ENCODE measurements around the gene HEG1.
A peak's percentile ranks its signal among the peaks of the same experiment; 100 is the strongest.

The HEG1 gene

DNA sequence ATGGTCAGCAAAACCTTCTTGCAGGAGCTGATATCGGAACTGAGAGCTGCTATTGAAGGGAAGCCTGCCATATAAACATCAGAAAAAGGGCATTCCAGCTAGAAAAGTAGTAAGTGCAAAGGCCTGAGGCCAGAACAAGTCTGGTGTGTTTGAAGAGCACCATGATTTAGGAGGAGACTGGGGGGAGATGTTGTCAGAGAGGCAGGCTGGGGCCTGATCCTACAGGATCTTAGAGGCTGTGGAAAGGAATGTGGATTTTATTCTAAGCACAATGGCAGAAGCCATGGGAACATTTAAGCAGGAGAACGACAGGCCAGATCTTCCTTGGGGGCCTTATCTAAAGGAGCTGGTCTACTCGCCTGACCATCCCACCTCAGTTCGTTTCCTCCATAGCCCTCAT is 116.1 kb downstream of the HEG1 start:
- DNase-seq: no peak

GRCh38 chr3:124938896-124939295 is 116.9 kb downstream of the HEG1 start:
- DNase-seq: no peak

DNA sequence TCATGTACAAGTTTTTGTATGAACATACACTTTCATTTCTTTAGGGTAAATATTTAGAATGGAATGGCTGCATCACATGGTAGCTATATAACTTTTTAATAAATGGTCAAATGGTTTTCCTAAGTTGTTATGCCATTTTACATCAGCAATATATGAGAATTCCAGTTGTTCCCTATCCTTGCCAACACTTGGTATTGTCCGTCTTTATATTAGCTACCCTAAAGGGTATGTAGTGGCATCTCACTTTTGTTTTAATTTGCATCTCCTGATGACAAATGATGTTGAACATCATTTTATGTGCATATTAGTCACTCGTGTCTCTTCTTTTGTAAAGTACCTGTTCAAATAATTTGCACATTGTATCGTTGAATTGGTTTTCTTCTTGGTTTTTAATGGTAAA is 118.7 kb downstream of the HEG1 start:
- DNase-seq: no peak

DNA sequence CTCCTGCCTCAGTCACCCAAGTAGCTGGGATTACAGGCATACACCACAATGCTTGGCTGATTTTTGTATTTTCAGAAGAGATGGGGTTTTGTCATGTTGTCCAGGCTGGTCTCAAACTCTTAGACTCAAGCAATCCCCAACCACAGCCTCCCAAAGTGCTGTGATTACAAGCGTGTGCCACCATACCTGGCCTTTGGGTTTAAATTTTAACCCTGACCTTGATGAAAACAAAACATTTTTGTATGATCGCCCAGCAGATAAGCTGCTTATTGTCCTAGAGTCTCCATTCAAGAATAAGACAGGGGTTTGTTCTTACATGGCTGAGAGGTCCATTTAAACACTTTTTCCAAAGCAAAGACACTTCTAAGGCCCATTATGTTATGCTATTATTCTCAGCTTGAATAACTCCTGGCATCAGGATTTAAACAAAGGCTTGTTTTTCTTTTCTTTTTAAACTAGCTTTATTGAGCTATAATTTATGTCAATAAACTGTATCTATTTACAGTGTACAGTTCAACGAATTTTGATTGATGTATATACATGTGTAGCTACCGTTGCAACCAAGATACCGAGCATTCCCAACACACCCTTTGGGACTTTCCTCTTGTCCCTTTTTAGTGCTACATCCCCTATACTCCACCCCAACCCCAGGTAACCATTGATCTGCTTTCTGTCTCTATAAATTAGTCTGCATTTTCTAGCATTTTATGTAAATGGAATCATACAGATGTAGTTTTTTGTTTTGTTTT is 119.8 kb downstream of the HEG1 start:
- DNase-seq: no peak

GRCh38 chr3:124935264-124935663 is 120.5 kb downstream of the HEG1 start:
- DNase-seq: no peak

GRCh38 chr3:124934577-124934976 is 121.2 kb downstream of the HEG1 start, which contains the start of gene MUC13:
Gene MUC13, minus strand, starts transcription at chr3:124934751. Its CDS starts 39 bp downstream, at chr3:124934712.
- DNase-seq: no peak

GRCh38 chr3:124928333-124929202 is 127.2 kb downstream of the HEG1 start:
- DNase-seq: peak; percentile 56

- no peak for DNase-seq
These were observed 128.2 kb downstream of the HEG1 start for GRCh38 chr3:124927574-124928045.

DNA sequence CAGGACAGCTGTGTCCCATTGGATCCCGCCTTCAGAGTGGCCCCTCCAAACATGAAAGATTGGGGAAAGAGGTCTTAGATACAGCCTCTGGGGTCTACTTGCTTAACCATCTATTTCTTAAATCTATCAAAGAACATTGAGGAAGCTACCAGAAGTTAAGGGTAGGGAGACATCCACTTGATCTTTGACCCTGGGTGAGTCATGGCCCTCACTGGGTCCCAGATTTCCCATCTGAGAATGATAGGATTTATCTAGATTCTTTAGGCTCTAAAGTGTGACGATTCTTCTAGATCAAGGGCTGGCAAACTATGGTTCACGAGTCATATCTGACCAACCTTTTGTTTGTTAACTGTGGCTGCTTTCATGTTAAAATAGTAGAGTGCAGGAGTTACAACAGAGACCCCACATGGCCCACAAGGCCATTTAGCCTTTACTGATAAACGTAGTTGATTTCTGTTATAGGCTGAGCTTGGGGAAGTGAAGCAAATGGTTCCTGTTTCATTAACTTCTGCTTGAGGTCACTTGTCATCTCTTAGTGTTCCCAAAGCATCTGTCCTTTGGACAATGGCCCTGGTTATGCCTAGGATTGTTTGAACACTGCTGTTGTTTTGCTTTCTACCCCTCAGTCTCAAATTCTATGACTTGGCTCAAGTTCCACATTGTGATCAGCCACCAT is 129.2 kb downstream of the HEG1 start:
- DNase-seq: no peak

GRCh38 chr3:124924741-124925140 is 131.1 kb downstream of the HEG1 start:
- no peak for DNase-seq

DNA sequence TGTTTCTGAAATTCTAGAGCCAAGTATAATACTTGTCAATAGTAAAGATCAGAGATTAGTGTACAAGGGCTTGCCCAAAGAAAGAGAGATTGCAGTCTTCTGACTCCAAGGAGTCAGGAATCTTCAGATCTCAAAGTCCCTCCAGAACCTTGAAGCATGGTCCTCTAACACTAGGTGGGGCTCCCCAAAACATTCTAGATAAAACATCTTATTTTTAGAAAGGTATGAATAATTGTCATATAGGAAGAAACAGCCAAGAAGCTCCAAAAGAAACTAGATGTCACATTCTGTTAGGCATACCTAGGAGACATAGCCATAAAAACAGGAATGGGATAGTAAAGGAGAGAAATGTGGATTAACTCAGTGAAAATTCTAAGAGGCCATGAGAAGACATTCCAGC is 132.0 kb downstream of the HEG1 start:
- no peak for DNase-seq

- no peak for DNase-seq
These were observed 135.1 kb downstream of the HEG1 start for GRCh38 chr3:124920718-124921117.

GRCh38 chr3:124919756-124920155 is 136.0 kb downstream of the HEG1 start:
- DNase-seq: no peak

- no peak for DNase-seq
These were observed 137.3 kb downstream of the HEG1 start for GRCh38 chr3:124918524-124918923.

DNA sequence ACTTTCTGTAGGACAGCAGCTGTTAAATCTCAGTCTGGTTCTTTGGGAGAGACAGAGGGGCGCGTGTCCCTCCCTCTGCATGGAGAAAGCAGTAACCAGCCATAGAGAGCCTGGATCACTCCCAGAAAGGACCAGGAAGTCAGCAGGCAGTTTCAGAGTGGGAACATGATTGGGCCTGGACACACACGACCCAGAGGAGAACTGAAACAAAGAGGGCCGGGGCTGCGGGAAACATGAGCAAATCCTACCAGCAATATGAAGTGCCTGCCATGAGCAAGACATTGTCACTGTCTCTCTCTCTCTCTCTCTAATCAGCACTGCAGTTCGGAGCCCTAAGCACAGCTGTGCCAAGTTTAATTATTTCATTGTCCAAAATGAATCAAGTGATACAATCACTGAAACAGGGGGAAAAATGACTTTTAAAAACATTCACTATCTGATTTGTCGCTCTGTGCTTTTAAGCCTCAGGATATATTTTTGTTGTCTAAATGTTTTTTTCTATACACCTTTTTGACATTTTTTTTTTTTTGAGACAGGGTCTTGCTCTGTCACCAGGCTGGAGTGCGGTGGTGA is 138.9 kb downstream of the HEG1 start:
- no peak for DNase-seq
